NT2/D1 (cell line): ENCODE results near the gene TMEM114.

ENCODE experiments used
- YY1 ChIP-seq: IDR thresholded peaks from 2 replicates; pipeline ENCODE4 v1.6.1; 2011; ENCODE audit not compliant: insufficient read length, insufficient read depth
- ZNF274 ChIP-seq: IDR thresholded peaks from 2 replicates; pipeline ENCODE4 v1.6.1; 2011; ENCODE audit warnings: mild to moderate bottlenecking, low read depth, low read length

GRCh38 chr16:8575399-8575798, 14.9 kb downstream of the TMEM114 start:
- TF ChIP-seq ZNF274 (no peak), YY1 (no peak)
